Gastrocnemius medialis (tissue), 4 donors: ENCODE data around the gene PTPRT. TPM values are rescaled to one million over a fixed set of nuclear protein-coding genes. Genes with fewer than 3 reads are reported as not detected.
"Not testable (repeated sequence)": the region's sequence is repeated elsewhere in the genome, so short reads cannot be mapped to it uniquely, and the experiment has no call there.

Source experiments
- ATAC-seq, 2 donors: fragments of 150-250 bp; one replicate each; pipeline ENCODE4 v1.9.1; 2016
- DNase-seq, 2 donors: peaks; one replicate each; pipeline ENCODE4 v3.0.0-alpha.2; 2019
- H3K27ac ChIP-seq, 4 donors: fragments of 200-600 bp; sonication (generic); 1 replicate in 1 of 4; 2 replicates in 3 of 4; pipeline ENCODE4 v1.5.1; 2016 to 2018; ENCODE audit warnings: mild to moderate bottlenecking in 2 of 4, moderate library complexity in 1 of 4
- H3K27me3 ChIP-seq, 3 donors: fragments of 200-600 bp; sonication (generic) in 2 of 3; 1 replicate in 1 of 3; 2 replicates in 2 of 3; pipeline versions ENCODE4 v1.5.1 to v1.6.0; 2016 to 2019; ENCODE audit warnings: mild to moderate bottlenecking in 1 of 3, moderate library complexity in 1 of 3
- H3K36me3 ChIP-seq, 2 donors: fragments of 200-600 bp; sonication (generic) in 1 of 2; one replicate each; pipeline ENCODE4 v1.5.1; 2017 to 2018
- H3K4me1 ChIP-seq, 2 donors: fragments of 200-600 bp; sonication (generic) in 1 of 2; one replicate each; pipeline ENCODE4 v1.5.1; 2016 to 2017; ENCODE audit warnings: mild to moderate bottlenecking in 2 of 2
- H3K4me3 ChIP-seq, 4 donors: fragments of 200-600 bp; sonication (generic) in 3 of 4; 1 replicate in 1 of 4; 2 replicates in 3 of 4; pipeline ENCODE4 v1.5.1; 2016 to 2019; ENCODE audit warnings: mild to moderate bottlenecking in 2 of 4
- H3K9me3 ChIP-seq, 3 donors: fragments of 200-600 bp; sonication (generic) in 2 of 3; 1 replicate in 1 of 3; 2 replicates in 2 of 3; pipeline ENCODE4 v1.5.1; 2016 to 2019
- POLR2A ChIP-seq, 2 donors: fragments of 450-650 bp; IDR thresholded peaks; one replicate each; pipeline ENCODE4 v1.6.1; 2017; ENCODE audit warnings: antibody characterized with exemption in 2 of 2, mild to moderate bottlenecking in 2 of 2, moderate library complexity in 2 of 2
- in situ Hi-C, 4 donors: fragments of 200-750 bp; cut with MboI; loops; one replicate each; pipeline versions ENCODE4 v1.15.0 to v1.8.0; 2017; ENCODE audit warnings: low sequenced_read_pairs in 4 of 4
- intact Hi-C: fragments of 100-400 bp; cut with DNase I; formaldehyde crosslinking; loops from one replicate; pipeline ENCODE4 v1.15.1; 2023; ENCODE audit warnings: low total_unique reads
- total RNA-seq, 4 donors: library from RNA; depleted of rRNA; stranded (reverse); fragments of >200 nt; gene quantifications; one replicate each; pipeline versions ENCODE4 v1.1.0 to v1.2.3, GENCODE V29; 2016
- TF ChIP-seq, protein P1 (sequence below), 5 experiments: fragments of 450-650 bp in 3 of 5; fragments of 200-600 bp in 2 of 5; sonication (generic) in 2 of 5; IDR thresholded peaks in 4 of 5; conservative IDR thresholded peaks in 1 of 5; 1 replicate in 4 of 5; 2 replicates in 1 of 5; pipeline ENCODE4 v1.5.1; 2016 to 2019; ENCODE audit warnings: antibody characterized with exemption in 5 of 5, mild to moderate bottlenecking in 3 of 5, moderate library complexity in 3 of 5

The PTPRT gene
- total RNA-seq, 4 donors from 2014 or later: not detected

GRCh38 chr20:42901689-42902440 lies 287.8 kb downstream of the PTPRT start:
- Histone ChIP-seq H3K4me3 (no peak overlapping the region), H3K9me3 (no peaks in the 10 kb centered on the region), H3K27me3 (no peaks in the 10 kb centered on the region), H3K27ac (no peak overlapping the region), H3K36me3 (no peaks in the 10 kb centered on the region), H3K4me1 (no peaks in the 10 kb centered on the region)
- DNase-seq (no peak), ATAC-seq (no peak)
- TF ChIP-seq, protein P1, sequence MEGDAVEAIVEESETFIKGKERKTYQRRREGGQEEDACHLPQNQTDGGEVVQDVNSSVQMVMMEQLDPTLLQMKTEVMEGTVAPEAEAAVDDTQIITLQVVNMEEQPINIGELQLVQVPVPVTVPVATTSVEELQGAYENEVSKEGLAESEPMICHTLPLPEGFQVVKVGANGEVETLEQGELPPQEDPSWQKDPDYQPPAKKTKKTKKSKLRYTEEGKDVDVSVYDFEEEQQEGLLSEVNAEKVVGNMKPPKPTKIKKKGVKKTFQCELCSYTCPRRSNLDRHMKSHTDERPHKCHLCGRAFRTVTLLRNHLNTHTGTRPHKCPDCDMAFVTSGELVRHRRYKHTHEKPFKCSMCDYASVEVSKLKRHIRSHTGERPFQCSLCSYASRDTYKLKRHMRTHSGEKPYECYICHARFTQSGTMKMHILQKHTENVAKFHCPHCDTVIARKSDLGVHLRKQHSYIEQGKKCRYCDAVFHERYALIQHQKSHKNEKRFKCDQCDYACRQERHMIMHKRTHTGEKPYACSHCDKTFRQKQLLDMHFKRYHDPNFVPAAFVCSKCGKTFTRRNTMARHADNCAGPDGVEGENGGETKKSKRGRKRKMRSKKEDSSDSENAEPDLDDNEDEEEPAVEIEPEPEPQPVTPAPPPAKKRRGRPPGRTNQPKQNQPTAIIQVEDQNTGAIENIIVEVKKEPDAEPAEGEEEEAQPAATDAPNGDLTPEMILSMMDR (IDR thresholded peaks at IDR 0.05 in 4 of 5, conservative IDR thresholded peaks at IDR 0.05 in 1 of 5): no peak
- TF ChIP-seq POLR2A (IDR thresholded peaks at IDR 0.05): no peak
- in situ Hi-C loops (no loop called here), intact Hi-C loops (no loop called here)

DNA sequence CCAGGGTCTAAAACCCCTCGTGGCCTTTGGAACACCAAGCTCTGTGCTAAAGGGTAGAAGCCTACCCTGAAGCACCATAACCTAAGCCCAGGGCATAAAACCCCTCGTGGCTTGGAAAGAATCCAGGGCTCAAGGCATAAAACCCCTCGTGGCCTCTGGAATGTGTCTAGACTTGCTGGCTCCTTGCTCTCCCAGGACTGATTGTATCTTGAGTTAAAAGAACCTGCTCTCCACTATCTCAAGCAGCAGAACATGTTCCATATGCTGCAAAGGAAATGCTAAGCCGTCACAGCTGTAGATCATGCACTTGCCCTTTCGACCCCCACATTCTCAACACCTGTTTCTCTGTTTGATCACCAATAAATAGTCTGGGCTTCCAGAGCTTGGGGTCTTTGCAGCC lies 288.9 kb downstream of the PTPRT start:
- H3K4me3 ChIP-seq, H3K4me1 ChIP-seq, H3K36me3 ChIP-seq, DNase-seq, ATAC-seq, H3K27ac ChIP-seq, intact Hi-C loops, H3K9me3 ChIP-seq, H3K27me3 ChIP-seq, in situ Hi-C loops: not testable (repeated sequence)

DNA sequence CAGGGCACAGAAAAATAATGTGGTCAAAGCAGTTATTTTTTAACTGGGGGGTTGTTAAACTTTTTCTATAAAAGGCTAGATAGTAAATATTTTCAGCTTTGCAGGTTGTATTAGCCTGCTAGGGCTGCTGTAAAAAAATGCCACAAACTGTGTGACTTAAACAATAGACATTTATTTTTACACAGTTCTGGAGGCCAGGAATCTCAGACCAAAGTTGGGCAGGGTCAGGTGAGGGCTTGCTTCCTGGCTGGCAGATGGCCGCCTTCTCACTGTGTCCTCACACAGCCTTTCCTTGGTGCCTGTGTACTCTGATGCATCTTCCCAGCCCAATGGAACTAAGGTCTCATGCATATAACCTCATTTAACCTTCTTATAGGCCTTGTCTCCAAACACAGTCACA lies 294.7 kb downstream of the PTPRT start:
- intact Hi-C loops: no loop called here
- H3K36me3 ChIP-seq: no peaks in the 10 kb centered on the region
- H3K27ac ChIP-seq: no peak overlapping the region
- H3K9me3 ChIP-seq: no peaks in the 10 kb centered on the region
- DNase-seq (no peak), ATAC-seq (no peak)
- no peaks in the 10 kb centered on the region for H3K27me3 ChIP-seq
- TF ChIP-seq POLR2A (IDR thresholded peaks at IDR 0.05): no peak
- TF ChIP-seq, protein P1 (IDR thresholded peaks at IDR 0.05 in 4 of 5, conservative IDR thresholded peaks at IDR 0.05 in 1 of 5): no peak
- no peaks in the 10 kb centered on the region for H3K4me1 ChIP-seq
- in situ Hi-C loops: no loop called here
- H3K4me3 ChIP-seq: no peak overlapping the region

DNA sequence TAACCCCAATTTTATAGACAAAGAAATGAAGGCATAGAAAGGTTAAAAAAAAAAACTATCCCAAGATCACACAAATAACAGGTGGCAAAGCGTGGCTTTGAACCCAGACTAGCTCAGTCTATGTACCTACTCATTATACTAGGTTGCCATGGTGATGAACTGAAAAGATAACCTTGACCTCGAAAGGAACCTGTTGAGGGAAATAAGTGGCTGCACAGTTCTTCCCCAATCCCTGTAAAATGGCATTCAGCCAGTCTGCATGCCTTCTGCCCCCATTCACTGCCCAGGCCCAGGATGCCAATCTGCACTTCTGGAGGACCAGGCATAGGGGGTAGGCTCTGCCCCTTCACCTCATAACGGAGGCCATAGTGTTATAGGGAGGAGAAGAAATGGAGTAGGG lies 295.2 kb downstream of the PTPRT start:
- Histone ChIP-seq H3K9me3 (no peaks in the 10 kb centered on the region), H3K36me3 (no peaks in the 10 kb centered on the region), H3K4me1 (no peaks in the 10 kb centered on the region), H3K27me3 (no peaks in the 10 kb centered on the region), H3K4me3 (no peak overlapping the region), H3K27ac (no peak overlapping the region)
- TF ChIP-seq, protein P1 (IDR thresholded peaks at IDR 0.05 in 4 of 5, conservative IDR thresholded peaks at IDR 0.05 in 1 of 5): no peak
- TF ChIP-seq POLR2A (IDR thresholded peaks at IDR 0.05): no peak
- in situ Hi-C loops (no loop called here), intact Hi-C loops (no loop called here)
- DNase-seq: no peak
- no peak for ATAC-seq

DNA sequence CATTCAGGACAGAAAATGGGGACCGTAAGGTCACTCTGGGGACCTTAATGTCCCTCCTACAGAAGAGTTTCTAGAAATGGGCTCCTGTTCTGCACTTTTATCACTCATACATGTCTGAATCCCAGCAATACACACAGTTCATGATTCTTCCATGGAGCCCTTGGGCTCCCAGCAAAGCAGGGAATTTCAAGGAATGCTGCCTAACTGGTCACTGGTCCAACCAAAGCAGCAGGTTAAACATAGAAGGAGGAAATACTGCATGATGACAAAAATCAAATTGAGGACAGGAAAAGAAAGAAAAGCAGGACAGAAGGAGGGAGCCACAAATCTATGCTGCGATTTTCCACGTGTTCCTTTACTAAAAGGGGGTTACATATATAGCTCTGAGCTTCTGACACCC lies 300.2 kb downstream of the PTPRT start:
- TF ChIP-seq POLR2A (IDR thresholded peaks at IDR 0.05): no peak
- TF ChIP-seq, protein P1 (IDR thresholded peaks at IDR 0.05 in 4 of 5, conservative IDR thresholded peaks at IDR 0.05 in 1 of 5): no peak
- intact Hi-C loops: no loop called here
- ATAC-seq: no peak

More for the DNA sequence above, 300.2 kb downstream of the PTPRT start:
- Histone ChIP-seq H3K27me3 (no peaks in the 10 kb centered on the region), H3K9me3 (no peaks in the 10 kb centered on the region), H3K4me1 (no peaks in the 10 kb centered on the region), H3K4me3 (no peak overlapping the region), H3K27ac (no peak overlapping the region), H3K36me3 (no peaks in the 10 kb centered on the region)
- DNase-seq: no peak
- in situ Hi-C loops: no loop called here
